Naive thymus-derived CD4-positive, alpha-beta T cell (primary cell): ENCODE data around the gene WFS1. TPM values are rescaled to one million over a fixed set of nuclear protein-coding genes. Genes with fewer than 3 reads are reported as not detected.
A peak's percentile ranks its signal among the peaks of the same experiment; 100 is the strongest.

Experiments
- ATAC-seq: fragments of 150-1000 bp; cut with Tn5 transposase; 2 replicates; pipeline ENCODE4 v1.10.0; 2021; ENCODE audit warnings: mild to moderate bottlenecking, moderate library complexity
- CTCF ChIA-PET: fragments of 350-600 bp; sonication (Branson Sonifier 250); formaldehyde crosslinking; loops from one replicate; lab custom pipeline; 2021; ENCODE audit warnings: antibody characterized with exemption; lab: Charles Lee
- POLR2A ChIA-PET: fragments of 350-600 bp; sonication (Branson Sonifier 250); formaldehyde crosslinking; loops from one replicate; lab custom pipeline; 2021; ENCODE audit warnings: antibody characterized with exemption, inconsistent platforms; lab: Charles Lee
- DNase-seq, 9 donors: peaks; one replicate each; pipeline versions ENCODE4 v3.0.0 to v3.0.0-alpha.2; 2020 to 2022; ENCODE audit warnings: mixed read lengths in 1 of 9
- H3K27ac ChIP-seq: one replicate; pipeline ENCODE4 v1.7.0; 2013; ENCODE audit warnings: mild to moderate bottlenecking, low read depth, low read length, moderate library complexity
- H3K27me3 ChIP-seq, 2 donors: one replicate each; pipeline ENCODE4 v1.7.0; 2013; ENCODE audit warnings: low read length in 2 of 2, mild to moderate bottlenecking in 2 of 2, moderate library complexity in 2 of 2; ENCODE audit not compliant: control insufficient read depth in 2 of 2, insufficient read depth in 2 of 2
- H3K36me3 ChIP-seq, 3 experiments: 1 replicate in 2 of 3; 2 replicates in 1 of 3; pipeline ENCODE4 v1.7.0; 2013; ENCODE audit warnings: low read length in 3 of 3, mild to moderate bottlenecking in 3 of 3, moderate library complexity in 1 of 3; ENCODE audit not compliant: insufficient read depth in 3 of 3, control insufficient read depth in 2 of 3
- H3K4me1 ChIP-seq, 2 donors: one replicate each; pipeline ENCODE4 v1.7.0; 2013; ENCODE audit warnings: low read length in 2 of 2, mild to moderate bottlenecking in 2 of 2, moderate library complexity in 1 of 2; ENCODE audit not compliant: control insufficient read depth in 2 of 2, insufficient read depth in 2 of 2
- H3K4me3 ChIP-seq: 2 replicates; pipeline ENCODE4 v1.7.0; 2013; ENCODE audit warnings: mild to moderate bottlenecking, low read length
- H3K9me3 ChIP-seq, 3 experiments: 1 replicate in 2 of 3; 2 replicates in 1 of 3; pipeline ENCODE4 v1.7.0; 2013; ENCODE audit warnings: low read length in 3 of 3; ENCODE audit not compliant: control insufficient read depth in 2 of 3
- H3K27ac Mint-ChIP-seq, 9 donors: one replicate each; pipeline ENCODE4 v1.8.0; 2020 to 2022; ENCODE audit warnings: mixed read lengths in 9 of 9, mild to moderate bottlenecking in 8 of 9, moderate library complexity in 5 of 9, inconsistent platforms in 2 of 9
- H3K27me3 Mint-ChIP-seq, 5 donors: one replicate each; pipeline ENCODE4 v1.8.0; 2021 to 2022; ENCODE audit warnings: mixed read lengths in 5 of 5, mild to moderate bottlenecking in 1 of 5
- H3K36me3 Mint-ChIP-seq, 5 donors: one replicate each; pipeline ENCODE4 v1.8.0; 2020 to 2022; ENCODE audit warnings: mixed read lengths in 5 of 5, mild to moderate bottlenecking in 3 of 5, inconsistent platforms in 1 of 5
- H3K4me1 Mint-ChIP-seq, 7 donors: one replicate each; pipeline ENCODE4 v1.8.0; 2020 to 2022; ENCODE audit warnings: mixed read lengths in 7 of 7, mild to moderate bottlenecking in 3 of 7, inconsistent platforms in 1 of 7
- H3K4me3 Mint-ChIP-seq, 10 donors: one replicate each; pipeline ENCODE4 v1.8.0; 2020 to 2022; ENCODE audit warnings: mild to moderate bottlenecking in 10 of 10, mixed read lengths in 10 of 10, moderate library complexity in 6 of 10, inconsistent platforms in 2 of 10
- H3K9me3 Mint-ChIP-seq, 11 donors: one replicate each; pipeline ENCODE4 v1.8.0; 2020 to 2022; ENCODE audit warnings: mixed read lengths in 11 of 11, mild to moderate bottlenecking in 4 of 11, inconsistent platforms in 1 of 11, moderate library complexity in 1 of 11
- intact Hi-C, 2 donors: fragments of 100-400 bp; cut with micrococcal nuclease; formaldehyde crosslinking; loops; one replicate each; pipeline ENCODE4 v1.15.1; 2023
- polyA plus RNA-seq, 2 donors: library from polyadenylated mRNA; unstranded; fragments of 300-500 nt; fragmentation: Illumina TruSeq; gene quantifications; one replicate each; pipeline ENCODE4 v1.2.3, GENCODE V29; 2021
- total RNA-seq, 6 experiments: library from RNA in 5 of 6; stranded (reverse) in 5 of 6; gene quantifications; 1 replicate in 5 of 6; 2 replicates in 1 of 6; pipeline ENCODE4 v1.2.3 and lab custom pipeline; 2021 to 2026

WFS1 gene
- total and polyA plus RNA-seq, 7 experiments from 2014 or later, result 2.8 to 6.7 (median 4.4) TPM

DNA sequence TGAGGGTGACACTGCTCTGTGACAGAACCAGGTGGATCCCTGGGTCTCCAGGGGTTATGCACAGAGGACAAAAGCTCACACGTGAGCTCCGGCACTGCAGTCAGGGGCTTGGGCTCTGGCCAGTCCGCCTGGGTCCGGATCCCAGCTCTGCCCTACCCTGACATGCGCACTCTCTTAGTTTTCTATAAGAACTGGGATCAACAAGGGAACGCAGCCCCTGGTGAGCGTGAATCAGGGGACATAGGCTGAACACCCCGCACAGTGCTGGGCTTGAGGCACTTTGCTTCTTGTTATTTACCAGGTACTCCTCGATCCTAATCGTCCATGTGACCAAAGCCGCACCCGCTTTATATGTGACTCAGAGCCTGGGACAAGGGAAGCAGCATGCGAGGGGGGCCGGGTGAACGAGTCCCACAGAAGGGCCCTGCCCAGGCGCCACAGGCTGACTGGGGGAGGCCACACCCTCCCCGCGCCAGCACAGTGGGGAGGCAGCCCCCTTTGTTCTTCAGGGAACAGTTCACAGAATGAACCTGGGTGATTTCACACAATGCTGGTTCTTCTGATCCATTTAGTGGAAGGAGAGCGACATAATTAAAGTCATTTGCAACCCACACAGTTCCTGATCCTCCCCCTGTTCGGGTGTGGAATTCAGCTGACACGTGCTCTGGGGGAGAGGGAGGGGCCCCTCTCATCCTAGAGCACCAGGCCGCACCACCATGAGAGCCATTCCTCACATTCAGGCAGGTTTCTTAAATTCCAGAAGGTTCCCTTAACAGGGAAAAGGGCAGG, 55.5 kb downstream of the WFS1 start:
- POLR2A ChIA-PET, result no interaction called here
- H3K36me3 Mint-ChIP-seq, result peaks cover 0 to 4% (median 0%) of the 10 kb centered on the region in 5 donors
- no peak overlapping the region for H3K27ac ChIP-seq
- H3K4me1 Mint-ChIP-seq, result peaks cover 0 to 24% (median 0%) of the 10 kb centered on the region in 7 donors
- no peak overlapping the region for H3K4me3 Mint-ChIP-seq
- peaks cover 20 to 52% (median 24%) of the 10 kb centered on the region in 5 donors for H3K27me3 Mint-ChIP-seq
- no peaks in the 10 kb centered on the region for H3K4me1 ChIP-seq
- DNase-seq (no peak), ATAC-seq (no peak)
- peaks cover 0 to 8% (median 0%) of the 10 kb centered on the region in 11 donors for H3K9me3 Mint-ChIP-seq
- CTCF ChIA-PET, result interaction anchor here (0.7 to 2.3 kb wide), 2 partner anchors 11 to 74 kb away, joined by 4 to 15 read pairs; no protein-coding TSS in a partner anchor
- no peak overlapping the region for H3K27ac Mint-ChIP-seq
- no peaks in the 10 kb centered on the region for H3K9me3 ChIP-seq
- intact Hi-C loops, result no loop called here
- peaks cover 0 to 3% of the 10 kb centered on the region in 2 donors for H3K27me3 ChIP-seq
- H3K4me3 ChIP-seq, result no peak overlapping the region
- no peaks in the 10 kb centered on the region for H3K36me3 ChIP-seq

GRCh38 chr4:6325788-6326290, 56.2 kb downstream of the WFS1 start:
- intact Hi-C loops, result loop anchor here in 1 of 2 donors (2.0 kb wide), 1 partner anchor 249 kb away; no protein-coding TSS in a partner anchor
- DNase-seq (no peak), ATAC-seq (no peak)
- H3K27me3 Mint-ChIP-seq, result peaks cover 13 to 52% (median 23%) of the 10 kb centered on the region in 5 donors
- POLR2A ChIA-PET, result no interaction called here
- H3K27ac ChIP-seq, result no peak overlapping the region
- H3K27me3 ChIP-seq, result peaks cover 0 to 3% of the 10 kb centered on the region in 2 donors
- no peaks in the 10 kb centered on the region for H3K4me1 ChIP-seq
- CTCF ChIA-PET, result interaction anchor here (2.3 to 8.9 kb wide), 2 partner anchors 74 to 75 kb away, joined by 15 to 109 read pairs; no protein-coding TSS in a partner anchor
- H3K36me3 Mint-ChIP-seq, result peaks cover 0 to 2% (median 0%) of the 10 kb centered on the region in 5 donors
- H3K27ac Mint-ChIP-seq, result no peak overlapping the region
- no peak overlapping the region for H3K4me3 Mint-ChIP-seq
- H3K9me3 Mint-ChIP-seq, result peaks cover 0 to 2% (median 0%) of the 10 kb centered on the region in 11 donors
- H3K36me3 ChIP-seq, result no peaks in the 10 kb centered on the region
- H3K4me3 ChIP-seq, result no peak overlapping the region
- H3K9me3 ChIP-seq, result no peaks in the 10 kb centered on the region
- peaks cover 0 to 20% (median 0%) of the 10 kb centered on the region in 7 donors for H3K4me1 Mint-ChIP-seq

GRCh38 chr4:6326312-6327060, 56.8 kb downstream of the WFS1 start:
- Mint-ChIP-seq H3K36me3 (no peaks in the 10 kb centered on the region), H3K4me3 (no peak overlapping the region), H3K27me3 (peaks cover 10 to 52% (median 23%) of the 10 kb centered on the region in 5 donors), H3K4me1 (peaks cover 0 to 17% (median 0%) of the 10 kb centered on the region in 7 donors), H3K9me3 (peaks cover 0 to 4% (median 0%) of the 10 kb centered on the region in 11 donors), H3K27ac (no peak overlapping the region)
- peaks cover 0 to 3% of the 10 kb centered on the region in 2 donors for H3K27me3 ChIP-seq
- ATAC-seq, result no peak
- POLR2A ChIA-PET, result no interaction called here
- no peak for DNase-seq
- H3K9me3 ChIP-seq, result peaks cover 0 to 1% (median 0%) of the 10 kb centered on the region in 3 experiments
- H3K4me3 ChIP-seq, result no peak overlapping the region
- no peak overlapping the region for H3K27ac ChIP-seq
- intact Hi-C loops, result loop anchor here (1.0 to 2.0 kb wide), 5 partner anchors 62 to 328 kb away; no protein-coding TSS in a partner anchor
- no peaks in the 10 kb centered on the region for H3K4me1 ChIP-seq
- no peaks in the 10 kb centered on the region for H3K36me3 ChIP-seq
- CTCF ChIA-PET, result interaction anchor here (1.3 to 8.9 kb wide), 3 partner anchors 12 to 75 kb away, joined by 4 to 109 read pairs (median 9); no protein-coding TSS in a partner anchor

GRCh38 chr4:6327220-6327917, 57.7 kb downstream of the WFS1 start:
- peak; percentile 75 for ATAC-seq
- Mint-ChIP-seq H3K9me3 (peaks cover 0 to 8% (median 0%) of the 10 kb centered on the region in 11 donors), H3K27me3 (peaks cover 7 to 47% (median 25%) of the 10 kb centered on the region in 5 donors), H3K27ac (no peak overlapping the region), H3K36me3 (no peaks in the 10 kb centered on the region), H3K4me1 (peaks cover 0 to 17% (median 0%) of the 10 kb centered on the region in 7 donors), H3K4me3 (no peak overlapping the region)
- H3K4me3 ChIP-seq, result no peak overlapping the region
- DNase-seq, result peak; percentile 48 to 85 (median 69)
- no peaks in the 10 kb centered on the region for H3K36me3 ChIP-seq
- H3K27ac ChIP-seq, result no peak overlapping the region
- ChIA-PET POLR2A (no interaction called here), CTCF (interaction anchor here (0.6 to 8.9 kb wide), 12 partner anchors 11 to 1863 kb away, joined by 3 to 109 read pairs (median 3); no protein-coding TSS in a partner anchor)
- H3K4me1 ChIP-seq, result no peaks in the 10 kb centered on the region
- intact Hi-C loops, result loop anchor here (1.0 to 2.0 kb wide), 5 partner anchors 63 to 329 kb away; no protein-coding TSS in a partner anchor
- peaks cover 0 to 3% of the 10 kb centered on the region in 2 donors for H3K27me3 ChIP-seq
- peaks cover 0 to 4% (median 0%) of the 10 kb centered on the region in 3 experiments for H3K9me3 ChIP-seq

GRCh38 chr4:6328526-6328925, 58.9 kb downstream of the WFS1 start:
- peak overlapping the region in 1 of 9 donors; percentile 18 for H3K27ac Mint-ChIP-seq
- H3K4me1 Mint-ChIP-seq, result peaks cover 0 to 12% (median 0%) of the 10 kb centered on the region in 7 donors
- Histone ChIP-seq H3K27ac (no peak overlapping the region), H3K27me3 (peaks cover 0 to 3% of the 10 kb centered on the region in 2 donors), H3K36me3 (no peaks in the 10 kb centered on the region), H3K4me3 (no peak overlapping the region), H3K9me3 (peaks cover 0 to 4% (median 0%) of the 10 kb centered on the region in 3 experiments), H3K4me1 (no peaks in the 10 kb centered on the region)
- intact Hi-C loops, result no loop called here
- ChIA-PET POLR2A (no interaction called here), CTCF (interaction anchor here (1.3 to 8.9 kb wide), 2 partner anchors 77 to 86 kb away, joined by 4 to 109 read pairs; no protein-coding TSS in a partner anchor)
- no peaks in the 10 kb centered on the region for H3K36me3 Mint-ChIP-seq
- H3K27me3 Mint-ChIP-seq, result peaks cover 9 to 47% (median 22%) of the 10 kb centered on the region in 5 donors
- DNase-seq (no peak), ATAC-seq (no peak)
- no peak overlapping the region for H3K4me3 Mint-ChIP-seq
- H3K9me3 Mint-ChIP-seq, result peaks cover 0 to 12% (median 0%) of the 10 kb centered on the region in 11 donors
